Tibial artery (tissue), 4 donors: ENCODE results near the gene SIM2.
"Not testable (repeated sequence)": the region's sequence is repeated elsewhere in the genome, so short reads cannot be mapped to it uniquely, and the experiment has no call there.

Experiments used
- DNase-seq, 2 donors: peaks; one replicate each; pipeline ENCODE4 v3.0.0-alpha.2; 2019
- H3K27ac ChIP-seq, 2 donors: fragments of 200-600 bp; sonication (generic) in 1 of 2; 1 replicate in 1 of 2; 2 replicates in 1 of 2; pipeline ENCODE4 v1.5.1; 2018 to 2019; ENCODE audit warnings: mild to moderate bottlenecking in 1 of 2
- H3K27me3 ChIP-seq, 2 donors: fragments of 200-600 bp; sonication (generic) in 1 of 2; one replicate each; pipeline versions ENCODE4 v1.5.1 to v1.6.0; 2016 to 2019
- H3K36me3 ChIP-seq, 3 donors: fragments of 200-600 bp; sonication (generic) in 2 of 3; one replicate each; pipeline ENCODE4 v1.5.1; 2016 to 2019; ENCODE audit warnings: mild to moderate bottlenecking in 2 of 3
- H3K4me1 ChIP-seq, 4 donors: fragments of 200-600 bp; sonication (generic) in 2 of 4; 1 replicate in 3 of 4; 2 replicates in 1 of 4; pipeline ENCODE4 v1.5.1; 2016 to 2019
- H3K4me3 ChIP-seq, 2 donors: fragments of 200-600 bp; sonication (generic) in 1 of 2; 1 replicate in 1 of 2; 2 replicates in 1 of 2; pipeline ENCODE4 v1.5.1; 2018 to 2019; ENCODE audit warnings: mild to moderate bottlenecking in 2 of 2
- H3K9me3 ChIP-seq, 3 donors: fragments of 200-600 bp; sonication (generic) in 1 of 3; one replicate each; pipeline ENCODE4 v1.5.1; 2016 to 2019
- intact Hi-C: fragments of 100-400 bp; cut with DNase I; formaldehyde crosslinking; loops from one replicate; pipeline ENCODE4 v1.15.0; 2023; ENCODE audit warnings: low total_unique reads
- TF ChIP-seq, protein P1 (sequence below), 2 experiments: fragments of 200-600 bp in 1 of 2; fragments of 450-650 bp in 1 of 2; IDR thresholded peaks; one replicate each; pipeline ENCODE4 v1.5.1; 2017 to 2019; ENCODE audit warnings: antibody characterized with exemption in 2 of 2, mild to moderate bottlenecking in 1 of 2, moderate library complexity in 1 of 2

Gene SIM2

GRCh38 chr21:36668713-36669112 is 30.2 kb upstream of the SIM2 start:
- Histone ChIP-seq H3K9me3 (no peaks in the 10 kb centered on the region), H3K27ac (no peak overlapping the region), H3K36me3 (no peaks in the 10 kb centered on the region), H3K4me1 (no peaks in the 10 kb centered on the region), H3K27me3 (peaks cover 0 to 53% of the 10 kb centered on the region in 2 donors), H3K4me3 (no peak overlapping the region)
- TF ChIP-seq, protein P1, sequence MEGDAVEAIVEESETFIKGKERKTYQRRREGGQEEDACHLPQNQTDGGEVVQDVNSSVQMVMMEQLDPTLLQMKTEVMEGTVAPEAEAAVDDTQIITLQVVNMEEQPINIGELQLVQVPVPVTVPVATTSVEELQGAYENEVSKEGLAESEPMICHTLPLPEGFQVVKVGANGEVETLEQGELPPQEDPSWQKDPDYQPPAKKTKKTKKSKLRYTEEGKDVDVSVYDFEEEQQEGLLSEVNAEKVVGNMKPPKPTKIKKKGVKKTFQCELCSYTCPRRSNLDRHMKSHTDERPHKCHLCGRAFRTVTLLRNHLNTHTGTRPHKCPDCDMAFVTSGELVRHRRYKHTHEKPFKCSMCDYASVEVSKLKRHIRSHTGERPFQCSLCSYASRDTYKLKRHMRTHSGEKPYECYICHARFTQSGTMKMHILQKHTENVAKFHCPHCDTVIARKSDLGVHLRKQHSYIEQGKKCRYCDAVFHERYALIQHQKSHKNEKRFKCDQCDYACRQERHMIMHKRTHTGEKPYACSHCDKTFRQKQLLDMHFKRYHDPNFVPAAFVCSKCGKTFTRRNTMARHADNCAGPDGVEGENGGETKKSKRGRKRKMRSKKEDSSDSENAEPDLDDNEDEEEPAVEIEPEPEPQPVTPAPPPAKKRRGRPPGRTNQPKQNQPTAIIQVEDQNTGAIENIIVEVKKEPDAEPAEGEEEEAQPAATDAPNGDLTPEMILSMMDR (IDR thresholded peaks at IDR 0.05), result no peak
- DNase-seq, result no peak
- intact Hi-C loops, result no loop called here

GRCh38 chr21:36671836-36672235 is 27.1 kb upstream of the SIM2 start:
- Histone ChIP-seq H3K4me3 (no peak overlapping the region), H3K27me3 (peaks cover 0 to 39% of the 10 kb centered on the region in 2 donors), H3K27ac (no peak overlapping the region), H3K36me3 (no peaks in the 10 kb centered on the region), H3K4me1 (no peaks in the 10 kb centered on the region), H3K9me3 (no peaks in the 10 kb centered on the region)
- intact Hi-C loops, result no loop called here
- DNase-seq, result no peak
- TF ChIP-seq, protein P1 (IDR thresholded peaks at IDR 0.05), result no peak

DNA sequence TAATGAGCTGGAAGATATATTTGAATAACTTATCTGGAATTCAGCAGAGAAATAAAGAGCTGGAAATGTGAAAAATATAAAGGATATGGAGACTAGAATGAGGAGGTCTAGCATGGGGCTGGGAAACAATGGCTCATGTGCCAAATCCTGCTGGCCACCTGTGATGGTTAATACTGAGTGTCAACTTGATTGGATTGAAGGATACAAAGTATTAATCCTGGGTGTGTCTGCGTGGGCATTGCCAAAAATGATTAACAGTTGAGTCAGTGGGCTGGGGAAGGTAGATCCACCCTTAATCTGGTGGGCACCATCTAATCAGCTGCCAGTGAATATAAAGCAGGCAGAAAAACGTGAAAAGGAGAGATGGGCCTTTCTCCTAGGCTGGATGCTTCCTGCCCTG is 26.6 kb upstream of the SIM2 start:
- H3K27ac ChIP-seq, intact Hi-C loops, H3K4me1 ChIP-seq, H3K9me3 ChIP-seq, DNase-seq, H3K36me3 ChIP-seq, H3K4me3 ChIP-seq: not testable (repeated sequence)
- H3K27me3 ChIP-seq, result peaks cover 0 to 39% of the 10 kb centered on the region in 2 donors

GRCh38 chr21:36672737-36673136 is 26.2 kb upstream of the SIM2 start:
- H3K27me3 ChIP-seq, result peaks cover 0 to 39% of the 10 kb centered on the region in 2 donors
- H3K4me3 ChIP-seq, result no peak overlapping the region
- H3K27ac ChIP-seq, result no peak overlapping the region
- H3K36me3 ChIP-seq, result no peaks in the 10 kb centered on the region
- no peaks in the 10 kb centered on the region for H3K9me3 ChIP-seq
- no peaks in the 10 kb centered on the region for H3K4me1 ChIP-seq
- TF ChIP-seq, protein P1 (IDR thresholded peaks at IDR 0.05), result no peak
- DNase-seq, result no peak
- intact Hi-C loops, result no loop called here

GRCh38 chr21:36676039-36676950 is 22.6 kb upstream of the SIM2 start:
- Histone ChIP-seq H3K9me3 (peaks cover 1 to 17% (median 15%) of the 10 kb centered on the region in 3 donors), H3K4me1 (no peaks in the 10 kb centered on the region), H3K4me3 (no peak overlapping the region), H3K27me3 (peaks cover 0 to 34% of the 10 kb centered on the region in 2 donors), H3K27ac (no peak overlapping the region), H3K36me3 (no peaks in the 10 kb centered on the region)
- TF ChIP-seq, protein P1 (IDR thresholded peaks at IDR 0.05), result no peak
- intact Hi-C loops, result no loop called here
- no peak for DNase-seq

GRCh38 chr21:36677443-36677842 is 21.5 kb upstream of the SIM2 start:
- H3K4me3 ChIP-seq, result no peak overlapping the region
- peaks cover 0 to 37% of the 10 kb centered on the region in 2 donors for H3K27me3 ChIP-seq
- no peaks in the 10 kb centered on the region for H3K4me1 ChIP-seq
- peaks cover 4 to 28% (median 24%) of the 10 kb centered on the region in 3 donors for H3K9me3 ChIP-seq
- no peak overlapping the region for H3K27ac ChIP-seq
- DNase-seq, result no peak
- intact Hi-C loops, result no loop called here
- TF ChIP-seq, protein P1 (IDR thresholded peaks at IDR 0.05), result no peak
- H3K36me3 ChIP-seq, result no peaks in the 10 kb centered on the region
